SK-N-SH treated with all-trans-retinoic acid at 6 μM for 48 hours (cell line): Measurements from ENCODE around the gene KIAA1549.

Experiments
- ATAC-seq: fragments of 200-7000 bp; cut with Tn5 transposase; 3 replicates; pipeline ENCODE4 v1.9.1; 2020; ENCODE audit warnings: mild to moderate bottlenecking, moderate library complexity
- ARNTL ChIP-seq: fragments of 450-650 bp; formaldehyde crosslinking; IDR thresholded peaks from 2 replicates; pipeline ENCODE4 v1.5.0; 2020; ENCODE audit warnings: low read depth, mild to moderate bottlenecking, moderate library complexity, borderline replicate concordance
- BACH2 ChIP-seq: fragments of 250-450 bp; sonication (Bioruptor Pico); IDR thresholded peaks from 2 replicates; pipeline ENCODE4 v1.9.0; 2021; ENCODE audit warnings: mild to moderate bottlenecking, borderline replicate concordance
- CREB5 ChIP-seq: fragments of 250-450 bp; sonication (Bioruptor Pico); IDR thresholded peaks from 2 replicates; pipeline ENCODE4 v1.5.1; 2020; ENCODE audit warnings: low read depth, mild to moderate bottlenecking, moderate library complexity
- CSRNP3 ChIP-seq: fragments of 250-450 bp; sonication (Bioruptor Pico); IDR thresholded peaks from 2 replicates; pipeline ENCODE4 v1.5.1; 2021; ENCODE audit warnings: mild to moderate bottlenecking, moderate library complexity
- ESRRG ChIP-seq: fragments of 250-450 bp; sonication (Bioruptor Pico); IDR thresholded peaks from 2 replicates; pipeline ENCODE4 v1.6.1; 2021; ENCODE audit warnings: mild to moderate bottlenecking
- GLIS3 ChIP-seq: fragments of 250-450 bp; sonication (Bioruptor Pico); IDR thresholded peaks from 2 replicates; pipeline ENCODE4 v1.5.0; 2020; ENCODE audit warnings: mild to moderate bottlenecking, moderate library complexity
- ISL1 ChIP-seq: fragments of 250-450 bp; sonication (Bioruptor Pico); IDR thresholded peaks from 2 replicates; pipeline ENCODE4 v2.1.2; 2022; ENCODE audit warnings: mild to moderate bottlenecking, moderate library complexity
- OSR1 ChIP-seq: fragments of 250-450 bp; sonication (Bioruptor Pico); IDR thresholded peaks from 2 replicates; pipeline ENCODE4 v1.8.0; 2022; ENCODE audit warnings: moderate library complexity, mild to moderate bottlenecking, inconsistent platforms
- PATZ1 ChIP-seq: fragments of 250-450 bp; sonication (Bioruptor Pico); IDR thresholded peaks from 2 replicates; pipeline ENCODE4 v1.8.0; 2020; ENCODE audit warnings: mild to moderate bottlenecking, moderate library complexity, borderline replicate concordance
- POU6F1 ChIP-seq: fragments of 250-450 bp; sonication (Bioruptor Pico); IDR thresholded peaks from 2 replicates; pipeline ENCODE4 v1.8.0; 2021; ENCODE audit warnings: low read depth, mild to moderate bottlenecking, moderate library complexity, borderline replicate concordance
- PPARA ChIP-seq: fragments of 250-450 bp; sonication (Bioruptor Pico); IDR thresholded peaks from 2 replicates; pipeline ENCODE4 v1.5.0; 2020; ENCODE audit warnings: mild to moderate bottlenecking, borderline replicate concordance
- RARB ChIP-seq: fragments of 250-450 bp; sonication (Bioruptor Pico); IDR thresholded peaks from 2 replicates; pipeline ENCODE4 v1.8.0; 2021; ENCODE audit warnings: mild to moderate bottlenecking, moderate library complexity
- SNAI2 ChIP-seq: fragments of 250-450 bp; sonication (Bioruptor Pico); IDR thresholded peaks from 2 replicates; pipeline ENCODE4 v1.5.0; 2020; ENCODE audit warnings: mild to moderate bottlenecking, moderate library complexity
- TCF4 ChIP-seq: fragments of 250-450 bp; sonication (Bioruptor Pico); IDR thresholded peaks from 2 replicates; pipeline ENCODE4 v1.8.0; 2021; ENCODE audit warnings: mild to moderate bottlenecking, moderate library complexity, borderline replicate concordance
- TOX ChIP-seq: fragments of 250-450 bp; sonication (Bioruptor Pico); IDR thresholded peaks from 2 replicates; pipeline ENCODE4 v1.8.0; 2021; ENCODE audit warnings: mild to moderate bottlenecking, moderate library complexity, borderline replicate concordance
- TSHZ2 ChIP-seq: fragments of 250-450 bp; sonication (Bioruptor Pico); IDR thresholded peaks from 2 replicates; pipeline ENCODE4 v1.5.0; 2020; ENCODE audit warnings: mild to moderate bottlenecking, moderate library complexity
- ZC3H10 ChIP-seq: fragments of 250-450 bp; sonication (Bioruptor Pico); IDR thresholded peaks from 2 replicates; pipeline ENCODE4 v1.5.1; 2021; ENCODE audit warnings: mild to moderate bottlenecking, moderate library complexity
- ZFP3 ChIP-seq: fragments of 250-450 bp; sonication (Bioruptor Pico); IDR thresholded peaks from 2 replicates; pipeline ENCODE4 v1.5.0; 2020; ENCODE audit warnings: mild to moderate bottlenecking, moderate library complexity
- ZFP30 ChIP-seq: fragments of 450-650 bp; formaldehyde crosslinking; IDR thresholded peaks from 2 replicates; pipeline ENCODE4 v1.5.0; 2022; ENCODE audit warnings: mild to moderate bottlenecking, moderate library complexity
- ZNF565 ChIP-seq: fragments of 450-650 bp; formaldehyde crosslinking; conservative IDR thresholded peaks from 2 replicates; pipeline ENCODE4 v1.5.0; 2020; ENCODE audit warnings: low read depth, mild to moderate bottlenecking, moderate library complexity
- ZNF70 ChIP-seq: fragments of 450-650 bp; formaldehyde crosslinking; IDR thresholded peaks from 2 replicates; pipeline ENCODE4 v1.5.0; 2020; ENCODE audit warnings: mild to moderate bottlenecking, moderate library complexity
- ZNF8 ChIP-seq: fragments of 450-650 bp; formaldehyde crosslinking; IDR thresholded peaks from 2 replicates; pipeline ENCODE4 v1.5.0; 2020; ENCODE audit warnings: mild to moderate bottlenecking, moderate library complexity

KIAA1549 gene

GRCh38 chr7:138848056-138848980, 132.9 kb downstream of the KIAA1549 start:
- no peak for TF ChIP-seq CSRNP3
- TF ChIP-seq PPARA (CRISPR knock-in tag): no peak
- TF ChIP-seq ESRRG (CRISPR knock-in tag): no peak
- no peak for TF ChIP-seq GLIS3
- TF ChIP-seq ARNTL (CRISPR knock-in tag): no peak
- TF ChIP-seq ZNF70 (CRISPR knock-in tag): no peak
- no peak for TF ChIP-seq ZFP30 (CRISPR knock-in tag)
- no peak for TF ChIP-seq BACH2 (CRISPR knock-in tag)
- no peak for TF ChIP-seq OSR1 (CRISPR knock-in tag)
- TF ChIP-seq ISL1 (CRISPR knock-in tag): no peak
- TF ChIP-seq TSHZ2 (CRISPR knock-in tag): no peak
- TF ChIP-seq SNAI2: no peak
- TF ChIP-seq PATZ1: no peak
- no peak for TF ChIP-seq RARB (CRISPR knock-in tag)
- TF ChIP-seq TOX (CRISPR knock-in tag): no peak
- no peak for TF ChIP-seq ZNF8 (CRISPR knock-in tag)
- ATAC-seq: peak; percentile 86

GRCh38 chr7:138845711-138846110, 135.5 kb downstream of the KIAA1549 start:
- TF ChIP-seq OSR1 (CRISPR knock-in tag) (no peak), SNAI2 (no peak), RARB (CRISPR knock-in tag) (no peak), ZNF70 (CRISPR knock-in tag) (no peak), ARNTL (CRISPR knock-in tag) (no peak), TOX (CRISPR knock-in tag) (no peak), ISL1 (CRISPR knock-in tag) (no peak), CREB5 (no peak), ZC3H10 (CRISPR knock-in tag) (no peak), PPARA (CRISPR knock-in tag) (no peak), POU6F1 (CRISPR knock-in tag) (no peak), ZFP30 (CRISPR knock-in tag) (no peak), GLIS3 (no peak), ZFP3 (no peak), ESRRG (CRISPR knock-in tag) (no peak), ZNF565 (no peak), ZNF8 (CRISPR knock-in tag) (no peak), TCF4 (no peak)
- no peak for ATAC-seq
